Breast epithelium (tissue), 3 donors: ENCODE measurements around the gene SPACA5.

Experiments used
- CTCF ChIP-seq, 3 donors: fragments of 450-650 bp; IDR thresholded peaks; one replicate each; pipeline ENCODE4 v1.5.1; 2016 to 2017; ENCODE audit warnings: antibody characterized with exemption in 3 of 3, mild to moderate bottlenecking in 3 of 3, moderate library complexity in 3 of 3
- POLR2A ChIP-seq: fragments of 450-650 bp; IDR thresholded peaks from one replicate; pipeline ENCODE4 v1.6.1; 2016; ENCODE audit warnings: antibody characterized with exemption, mild to moderate bottlenecking, moderate library complexity

- TF ChIP-seq CTCF (IDR thresholded peaks at IDR 0.05), result no peak
- no peak for TF ChIP-seq POLR2A
Observed at GRCh38 chrX:48028091-48028490, 21.3 kb downstream of the SPACA5 start.
